ENCODE results near the gene CRTC3.
"Not testable (repeated sequence)": the region's sequence is repeated elsewhere in the genome, so short reads cannot be mapped to it uniquely, and the experiment has no call there.

The CRTC3 gene

GRCh38 chr15:90529371-90530249, at the start of gene CRTC3:
Gene CRTC3 (plus strand): TSS chr15:90529923. CDS start chr15:90530072, 149 bp downstream.
- DNase-seq = no peak

GRCh38 chr15:90481023-90481422, 48.7 kb upstream of the CRTC3 start:
- no peak for DNase-seq

- no peak for DNase-seq
These were observed 47.4 kb upstream of the CRTC3 start for GRCh38 chr15:90482124-90483011.

GRCh38 chr15:90483012-90483307, 46.8 kb upstream of the CRTC3 start:
- no peak for DNase-seq

GRCh38 chr15:90483637-90484036, 46.1 kb upstream of the CRTC3 start:
- no peak for DNase-seq

GRCh38 chr15:90487186-90487585, 42.5 kb upstream of the CRTC3 start:
- DNase-seq = no peak

GRCh38 chr15:90489514-90489913, 40.2 kb upstream of the CRTC3 start:
- DNase-seq = no peak

- no peak for DNase-seq
These were observed 39.8 kb upstream of the CRTC3 start for GRCh38 chr15:90489944-90490343.

- no peak for DNase-seq
These were observed 36.1 kb upstream of the CRTC3 start for GRCh38 chr15:90493647-90494046.

GRCh38 chr15:90495067-90495466, 34.7 kb upstream of the CRTC3 start:
- no peak for DNase-seq

- DNase-seq = no peak
These were observed 32.9 kb upstream of the CRTC3 start for GRCh38 chr15:90496791-90497190.

GRCh38 chr15:90497376-90497775, 32.3 kb upstream of the CRTC3 start:
- DNase-seq = no peak

- DNase-seq = no peak
These were observed 31.8 kb upstream of the CRTC3 start for GRCh38 chr15:90497912-90498311.

- no peak for DNase-seq
These were observed 29.6 kb upstream of the CRTC3 start for GRCh38 chr15:90500171-90500570.

- no peak for DNase-seq
These were observed 27.8 kb upstream of the CRTC3 start for GRCh38 chr15:90501898-90502297.

- DNase-seq = not testable (repeated sequence)
These were observed 18.9 kb upstream of the CRTC3 start for GRCh38 chr15:90510781-90511180.

- not testable (repeated sequence) for DNase-seq
These were observed 18.5 kb upstream of the CRTC3 start for GRCh38 chr15:90511211-90511618.

- no peak for DNase-seq
These were observed 17.4 kb upstream of the CRTC3 start for GRCh38 chr15:90512276-90512675.

- no peak for DNase-seq
These were observed 16.7 kb upstream of the CRTC3 start for GRCh38 chr15:90512981-90513380.

GRCh38 chr15:90513448-90513847, 16.3 kb upstream of the CRTC3 start:
- no peak for DNase-seq

- DNase-seq = not testable (repeated sequence)
These were observed 15.8 kb upstream of the CRTC3 start for GRCh38 chr15:90513893-90514292.

GRCh38 chr15:90519688-90520087, 10.0 kb upstream of the CRTC3 start:
- DNase-seq = no peak

- DNase-seq = no peak
These were observed 9.4 kb upstream of the CRTC3 start for GRCh38 chr15:90520365-90520764.

- no peak for DNase-seq
These were observed 6.3 kb upstream of the CRTC3 start for GRCh38 chr15:90523373-90523772.
